PC-3 (cell line): ENCODE measurements around the gene LPXN. TPM values are rescaled to one million over a fixed set of nuclear protein-coding genes. Genes with fewer than 3 reads are reported as not detected.

Experiments used
- ATAC-seq: fragments of 200-7000 bp; cut with Tn5 transposase; 2 replicates; pipeline ENCODE4 v1.9.1; 2020; ENCODE audit warnings: mild to moderate bottlenecking, moderate library complexity
- BruUV-seq: library from RNA; stranded (reverse); fragments of 400-500 nt; replicated peaks from 2 replicates; lab custom pipeline; 2021; lab: Mats Ljungman, UMichigan
- CTCF ChIA-PET: fragments of 300-600 bp; sonication (Branson Sonifier 250); formaldehyde crosslinking; loops from one replicate; lab custom pipeline; 2022; ENCODE audit warnings: antibody characterized with exemption; lab: Charles Lee
- POLR2A ChIA-PET: fragments of 300-600 bp; sonication (Branson Sonifier 250); formaldehyde crosslinking; loops from one replicate; lab custom pipeline; 2022; ENCODE audit warnings: antibody characterized with exemption; ENCODE audit not compliant: unreplicated experiment; lab: Charles Lee
- DNase-seq: peaks from one replicate; pipeline ENCODE4 v3.0.0-alpha.2; 2015
- H2AFZ ChIP-seq: fragments of 300-600 bp; sonication (generic); 2 replicates; pipeline ENCODE4 v1.6.0; 2016; ENCODE audit warnings: antibody characterized with exemption, low read length
- H3F3A ChIP-seq: fragments of 300-600 bp; sonication (generic); one replicate; pipeline ENCODE4 v1.6.0; 2017; ENCODE audit warnings: antibody characterized with exemption, low read length, control low read depth, mild to moderate bottlenecking; ENCODE audit not compliant: unreplicated experiment
- H3K27ac ChIP-seq: fragments of 300-600 bp; sonication (generic); 2 replicates; pipeline ENCODE4 v1.5.1; 2016; ENCODE audit warnings: mild to moderate bottlenecking, low read length
- H3K27me3 ChIP-seq: fragments of 300-600 bp; sonication (generic); 2 replicates; pipeline ENCODE4 v1.6.1; 2016; ENCODE audit warnings: low read length, mixed read lengths
- H3K36me3 ChIP-seq: fragments of 300-600 bp; sonication (generic); 2 replicates; pipeline ENCODE4 v1.6.1; 2016; ENCODE audit warnings: low read depth, mixed run types, low read length, mixed read lengths
- H3K4me1 ChIP-seq: fragments of 300-600 bp; sonication (generic); 2 replicates; pipeline ENCODE4 v1.5.1; 2016; ENCODE audit warnings: low read length; ENCODE audit not compliant: insufficient read depth
- H3K4me2 ChIP-seq: fragments of 300-600 bp; sonication (generic); 2 replicates; pipeline ENCODE4 v1.6.0; 2016; ENCODE audit warnings: low read length
- H3K4me3 ChIP-seq: fragments of 300-600 bp; sonication (generic); 2 replicates; pipeline ENCODE4 v1.5.1; 2016; ENCODE audit warnings: mild to moderate bottlenecking, low read length, mixed read lengths
- H3K79me2 ChIP-seq: fragments of 300-600 bp; sonication (generic); 2 replicates; pipeline ENCODE4 v1.6.1; 2017; ENCODE audit warnings: low read length, mixed read lengths
- H3K9ac ChIP-seq: fragments of 300-600 bp; sonication (generic); 2 replicates; pipeline ENCODE4 v1.6.0; 2016; ENCODE audit warnings: mild to moderate bottlenecking, low read length
- H3K9me2 ChIP-seq: fragments of 300-600 bp; sonication (generic); replicated peaks from 2 replicates; pipeline ENCODE4 v1.6.1; 2016; ENCODE audit warnings: mixed run types, low read length, mixed read lengths
- H3K9me3 ChIP-seq: fragments of 300-600 bp; sonication (generic); 2 replicates; pipeline ENCODE4 v1.6.1; 2016; ENCODE audit warnings: low read length, mixed read lengths
- H4K20me1 ChIP-seq: fragments of 300-600 bp; sonication (generic); 2 replicates; pipeline ENCODE4 v1.6.1; 2016; ENCODE audit warnings: low read length, mixed read lengths
- CTCF ChIP-seq: fragments of 300-600 bp; sonication (generic); conservative IDR thresholded peaks from 2 replicates; pipeline ENCODE4 v1.5.1; 2017; ENCODE audit warnings: antibody characterized with exemption, low read depth, mild to moderate bottlenecking, low read length
- EZH2 ChIP-seq: fragments of 300-600 bp; sonication (generic); IDR thresholded peaks from one replicate; pipeline ENCODE4 v1.6.1; 2017; ENCODE audit warnings: antibody characterized with exemption, mild to moderate bottlenecking, low read length; ENCODE audit not compliant: unreplicated experiment
- EZH2phosphoT487 ChIP-seq: fragments of 300-600 bp; sonication (generic); IDR thresholded peaks from 2 replicates; pipeline ENCODE4 v1.6.1; 2018; ENCODE audit warnings: mild to moderate bottlenecking, antibody characterized with exemption, low read length, borderline replicate concordance
- intact Hi-C: fragments of 100-400 bp; cut with micrococcal nuclease; formaldehyde crosslinking; loops from 2 replicates; pipeline ENCODE4 v1.9.0; 2023
- total RNA-seq: library from RNA; depleted of rRNA; stranded (reverse); fragments of >200 nt; gene quantifications from 2 replicates; pipeline ENCODE4 v1.2.3, GENCODE V29; 2014

LPXN gene
- total RNA-seq, 1 experiment from 2014 or later: 12.1 TPM

GRCh38 chr11:58578136-58578634, 2.5 kb upstream of the LPXN start:
- ChIA-PET CTCF (interaction anchor here (0.6 kb wide), 1 partner anchor 423 kb away, joined by 8 read pairs; no protein-coding TSS in a partner anchor), POLR2A (no interaction called here)
- Histone ChIP-seq H3K4me2 (peak overlapping the region; percentile 92), H2AFZ (peak overlapping the region; percentile 79), H3K27ac (peak overlapping the region; percentile 97), H3F3A (peaks cover 20% of the 10 kb centered on the region), H3K4me1 (peaks cover 67% of the 10 kb centered on the region), H3K9me2 (no peaks in the 10 kb centered on the region), H3K9ac (peak overlapping the region; percentile 99), H3K9me3 (no peaks in the 10 kb centered on the region), H3K4me3 (peak overlapping the region; percentile 80), H3K79me2 (peaks cover 66% of the 10 kb centered on the region), H4K20me1 (peaks cover 33% of the 10 kb centered on the region), H3K36me3 (peaks cover 4% of the 10 kb centered on the region; the same call in 1 of the 2 replicates), H3K27me3 (no peaks in the 10 kb centered on the region)
- TF ChIP-seq EZH2phosphoT487 (no peak), EZH2 (no peak), CTCF (no peak)
- DNase-seq (peak; percentile 99), ATAC-seq (peak; percentile 53)
- intact Hi-C loops: loop anchor here (1.0 to 5.0 kb wide), 5 partner anchors 186 to 1256 kb away; partner anchors contain the start of genes FAM111A, MED19, TMX2 and TNKS1BP1
- BruUV-seq: no TSS peak

- Histone ChIP-seq H3K9me3 (no peaks in the 10 kb centered on the region), H3K27ac (peak overlapping the region; percentile 97), H3K4me1 (peaks cover 67% of the 10 kb centered on the region), H3K9me2 (no peaks in the 10 kb centered on the region), H3K36me3 (peaks cover 4% of the 10 kb centered on the region; the same call in 1 of the 2 replicates), H3K27me3 (no peaks in the 10 kb centered on the region), H4K20me1 (peaks cover 28% of the 10 kb centered on the region), H3K9ac (peak overlapping the region; percentile 99), H3K4me3 (peak overlapping the region; percentile 80), H3K79me2 (peaks cover 61% of the 10 kb centered on the region), H3F3A (peaks cover 20% of the 10 kb centered on the region), H2AFZ (peak overlapping the region; percentile 69), H3K4me2 (peak overlapping the region; percentile 92)
- BruUV-seq: TSS peak; percentile 60
- TF ChIP-seq CTCF (no peak), EZH2phosphoT487 (no peak), EZH2 (no peak)
- POLR2A ChIA-PET: interaction anchor here (0.6 to 0.7 kb wide), 2 partner anchors 64 to 211 kb away, joined by 4 to 8 read pairs; no protein-coding TSS in a partner anchor
- ATAC-seq (no peak; the same call in 1 of the 2 replicates), DNase-seq (peak; percentile 82)
- intact Hi-C loops: loop anchor here (1.0 to 5.0 kb wide), 8 partner anchors 53 to 1255 kb away; partner anchors contain the start of genes FAM111A, MED19, TMX2 and TNKS1BP1
- CTCF ChIA-PET: interaction anchor here (0.6 to 1.1 kb wide), 2 partner anchors 422 to 581 kb away, joined by 4 to 8 read pairs; no protein-coding TSS in a partner anchor
Measured at GRCh38 chr11:58577555-58578135, 2.0 kb upstream of the LPXN start.
